ENCODE measurements around the gene PROSER2.
"Not testable (repeated sequence)": the region's sequence is repeated elsewhere in the genome, so short reads cannot be mapped to it uniquely, and the experiment has no call there.

The PROSER2 gene

GRCh38 chr10:11832042-11832441, 8.9 kb downstream of the PROSER2 start:
- no peak for DNase-seq

GRCh38 chr10:11835061-11835460, 11.9 kb downstream of the PROSER2 start:
- DNase-seq, result no peak

GRCh38 chr10:11835704-11836103, 12.5 kb downstream of the PROSER2 start:
- DNase-seq, result no peak

- DNase-seq, result no peak
These were observed 14.4 kb downstream of the PROSER2 start for GRCh38 chr10:11837372-11838161.

GRCh38 chr10:11838298-11838852, 15.2 kb downstream of the PROSER2 start:
- no peak for DNase-seq

- DNase-seq, result no peak
These were observed 18.2 kb downstream of the PROSER2 start for GRCh38 chr10:11841375-11841774.

- DNase-seq, result no peak
These were observed 19.3 kb downstream of the PROSER2 start for GRCh38 chr10:11842411-11842810.

GRCh38 chr10:11845113-11845512, 22.0 kb downstream of the PROSER2 start:
- no peak for DNase-seq

- no peak for DNase-seq
These were observed 23.4 kb downstream of the PROSER2 start for GRCh38 chr10:11846542-11846941.

GRCh38 chr10:11849277-11849676, 26.1 kb downstream of the PROSER2 start:
- DNase-seq, result no peak

GRCh38 chr10:11849911-11850310, 26.8 kb downstream of the PROSER2 start:
- DNase-seq, result no peak

- DNase-seq, result no peak
These were observed 28.8 kb downstream of the PROSER2 start for GRCh38 chr10:11851910-11852309.

- not testable (repeated sequence) for DNase-seq
These were observed 29.5 kb downstream of the PROSER2 start for GRCh38 chr10:11852637-11853036.

- DNase-seq, result no peak
These were observed 30.3 kb downstream of the PROSER2 start for GRCh38 chr10:11853468-11853867.

GRCh38 chr10:11854301-11854700, 31.1 kb downstream of the PROSER2 start:
- DNase-seq, result no peak

GRCh38 chr10:11856089-11856488, 32.9 kb downstream of the PROSER2 start:
- no peak for DNase-seq

- no peak for DNase-seq
These were observed 33.5 kb downstream of the PROSER2 start for GRCh38 chr10:11856678-11857077.

- DNase-seq, result no peak
These were observed 34.9 kb downstream of the PROSER2 start for GRCh38 chr10:11858093-11858492.

- DNase-seq, result no peak
These were observed 38.2 kb downstream of the PROSER2 start for GRCh38 chr10:11861341-11861740.

GRCh38 chr10:11861811-11862428, 38.8 kb downstream of the PROSER2 start:
- DNase-seq, result no peak

- no peak for DNase-seq
These were observed 40.4 kb downstream of the PROSER2 start for GRCh38 chr10:11863353-11864109.

- DNase-seq, result no peak
These were observed 41.6 kb downstream of the PROSER2 start for GRCh38 chr10:11864727-11865126.

GRCh38 chr10:11865561-11865960, 42.4 kb downstream of the PROSER2 start:
- DNase-seq, result no peak
